Upper lobe of right lung (tissue), 1 donor: ENCODE data around the gene RIOK1. TPM values are rescaled to one million over a fixed set of nuclear protein-coding genes. Genes with fewer than 3 reads are reported as not detected.
A peak's percentile ranks its signal among the peaks of the same experiment; 100 is the strongest.

Experiments
- ATAC-seq: fragments of 200-7000 bp; cut with Tn5 transposase; one replicate; pipeline ENCODE4 v1.9.1; 2020; ENCODE audit warnings: mild to moderate bottlenecking, moderate library complexity
- DNase-seq: peaks from one replicate; pipeline ENCODE4 v3.0.0-alpha.2; 2020
- H3K27ac ChIP-seq: fragments of 200-600 bp; one replicate; pipeline ENCODE4 v1.8.0; 2022
- H3K27me3 ChIP-seq: fragments of 200-600 bp; one replicate; pipeline ENCODE4 v1.8.0; 2022; ENCODE audit warnings: mild to moderate bottlenecking
- H3K36me3 ChIP-seq: fragments of 200-600 bp; one replicate; pipeline ENCODE4 v1.8.0; 2022
- H3K4me1 ChIP-seq: fragments of 200-600 bp; one replicate; pipeline ENCODE4 v1.8.0; 2022
- H3K4me3 ChIP-seq: fragments of 200-600 bp; one replicate; pipeline ENCODE4 v1.8.0; 2022; ENCODE audit warnings: mild to moderate bottlenecking
- H3K9me3 ChIP-seq: fragments of 200-600 bp; one replicate; pipeline ENCODE4 v1.8.0; 2022
- CTCF ChIP-seq: fragments of 200-600 bp; IDR thresholded peaks from one replicate; pipeline ENCODE4 v1.8.0; 2022; ENCODE audit warnings: antibody characterized with exemption
- intact Hi-C: fragments of 100-400 bp; cut with DNase I; formaldehyde crosslinking; loops from one replicate; pipeline ENCODE4 v1.11.0; 2022
- total RNA-seq: library from RNA; stranded (reverse); fragmentation: NEBNext Ultra II Directional; extraction: Animal tissue kit (Norgen Biotek cat#: 25700); gene quantifications from one replicate; pipeline ENCODE4 v1.2.1, GENCODE V29; 2021
- donor health status: DM: no; HTN: yes; CAD: no; lungs with severe emphysema.

Gene RIOK1
- total RNA-seq, 1 donor from 2014 or later, result 18.4 TPM

GRCh38 chr6:7424967-7425807 is 35.6 kb downstream of the RIOK1 start:
- ATAC-seq (peak; percentile 91), DNase-seq (no peak)
- intact Hi-C loops, result no loop called here
- Histone ChIP-seq H3K36me3 (no peaks in the 10 kb centered on the region), H3K4me3 (no peak overlapping the region), H3K27me3 (no peaks in the 10 kb centered on the region), H3K27ac (no peak overlapping the region), H3K9me3 (no peaks in the 10 kb centered on the region), H3K4me1 (no peaks in the 10 kb centered on the region)
- peak; percentile 50 for TF ChIP-seq CTCF

GRCh38 chr6:7425808-7426190 is 36.2 kb downstream of the RIOK1 start:
- no peak overlapping the region for H3K27ac ChIP-seq
- no peak for TF ChIP-seq CTCF
- no peak overlapping the region for H3K4me3 ChIP-seq
- intact Hi-C loops, result no loop called here
- no peak for ATAC-seq
- H3K36me3 ChIP-seq, result no peaks in the 10 kb centered on the region
- no peak for DNase-seq
- H3K4me1 ChIP-seq, result no peaks in the 10 kb centered on the region
- H3K27me3 ChIP-seq, result no peaks in the 10 kb centered on the region
- no peaks in the 10 kb centered on the region for H3K9me3 ChIP-seq

- no peak for ATAC-seq
- no peaks in the 10 kb centered on the region for H3K9me3 ChIP-seq
- intact Hi-C loops, result no loop called here
- H3K27me3 ChIP-seq, result no peaks in the 10 kb centered on the region
- no peak overlapping the region for H3K27ac ChIP-seq
- DNase-seq, result no peak
- H3K4me1 ChIP-seq, result no peaks in the 10 kb centered on the region
- no peak for TF ChIP-seq CTCF
- no peaks in the 10 kb centered on the region for H3K36me3 ChIP-seq
- no peak overlapping the region for H3K4me3 ChIP-seq
Observed at GRCh38 chr6:7426447-7427169, 37.0 kb downstream of the RIOK1 start.

GRCh38 chr6:7431313-7431673 is 41.7 kb downstream of the RIOK1 start:
- ATAC-seq (peak; percentile 46), DNase-seq (no peak)
- Histone ChIP-seq H3K9me3 (no peaks in the 10 kb centered on the region), H3K27me3 (no peaks in the 10 kb centered on the region), H3K4me3 (no peak overlapping the region), H3K36me3 (no peaks in the 10 kb centered on the region), H3K27ac (no peak overlapping the region), H3K4me1 (no peaks in the 10 kb centered on the region)
- no peak for TF ChIP-seq CTCF
- intact Hi-C loops, result no loop called here

GRCh38 chr6:7431674-7432390 is 42.2 kb downstream of the RIOK1 start:
- Histone ChIP-seq H3K4me3 (no peak overlapping the region), H3K9me3 (no peaks in the 10 kb centered on the region), H3K4me1 (no peaks in the 10 kb centered on the region), H3K27me3 (no peaks in the 10 kb centered on the region), H3K36me3 (no peaks in the 10 kb centered on the region), H3K27ac (no peak overlapping the region)
- DNase-seq (no peak), ATAC-seq (peak; percentile 46)
- no peak for TF ChIP-seq CTCF
- intact Hi-C loops, result no loop called here
